Omental fat pad (tissue), 4 donors: ENCODE measurements around the gene MTX1. TPM values are rescaled to one million over a fixed set of nuclear protein-coding genes. Genes with fewer than 3 reads are reported as not detected.
"Not testable (repeated sequence)": the region's sequence is repeated elsewhere in the genome, so short reads cannot be mapped to it uniquely, and the experiment has no call there.

Experiments used
- ATAC-seq: fragments of 150-250 bp; one replicate; pipeline ENCODE4 v1.9.1; 2016; ENCODE audit warnings: mild to moderate bottlenecking, moderate library complexity; ENCODE audit not compliant: low FRiP score
- DNase-seq: peaks from one replicate; pipeline ENCODE4 v3.0.0-alpha.2; 2019; ENCODE audit warnings: low spot score
- CTCF ChIP-seq, 3 donors: fragments of 450-650 bp; IDR thresholded peaks; one replicate each; pipeline ENCODE4 v1.5.1; 2016 to 2017; ENCODE audit warnings: antibody characterized with exemption in 3 of 3, mild to moderate bottlenecking in 3 of 3, moderate library complexity in 2 of 3
- total RNA-seq, 4 donors: library from RNA; depleted of rRNA; stranded (reverse); fragments of >200 nt; gene quantifications; one replicate each; pipeline ENCODE4 v1.1.0, GENCODE V29; 2016

MTX1 gene
- total RNA-seq, 4 donors from 2014 or later, result 38.3 to 52.0 (median 40.8) TPM

- no peak for TF ChIP-seq CTCF (IDR thresholded peaks at IDR 0.05)
- DNase-seq, result no peak
- no peak for ATAC-seq
Observed at GRCh38 chr1:155186067-155186793, 22.3 kb upstream of the MTX1 start.

GRCh38 chr1:155186794-155187455 is 21.6 kb upstream of the MTX1 start:
- no peak for TF ChIP-seq CTCF (IDR thresholded peaks at IDR 0.05)
- DNase-seq (no peak), ATAC-seq (no peak)

DNA sequence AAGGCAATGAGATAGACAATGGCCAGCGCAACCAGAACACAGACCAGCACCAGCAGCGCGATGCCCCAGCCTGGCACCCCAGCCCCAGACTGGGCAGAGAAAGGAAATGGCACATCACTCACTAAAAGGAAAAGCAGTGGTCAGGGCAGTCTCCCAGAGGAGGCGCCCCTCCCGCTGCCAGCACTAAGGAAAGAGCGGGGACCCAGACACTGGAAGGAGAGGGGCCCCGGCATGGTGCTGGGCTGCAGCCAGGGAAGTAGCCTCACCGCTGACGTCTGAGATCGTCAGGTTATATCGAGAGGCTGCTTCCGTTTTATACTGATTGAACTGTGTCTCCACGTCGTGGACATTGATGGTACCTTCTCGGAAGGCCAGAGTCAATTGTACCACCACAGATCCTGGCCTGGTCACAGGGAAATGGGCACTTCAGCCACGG is 21.0 kb upstream of the MTX1 start:
- TF ChIP-seq CTCF (IDR thresholded peaks at IDR 0.05), result no peak
- DNase-seq, result no peak
- no peak for ATAC-seq

GRCh38 chr1:155188268-155188667 is 20.2 kb upstream of the MTX1 start:
- no peak for ATAC-seq
- TF ChIP-seq CTCF (IDR thresholded peaks at IDR 0.05), result no peak
- no peak for DNase-seq

GRCh38 chr1:155189926-155190325 is 18.6 kb upstream of the MTX1 start:
- ATAC-seq, DNase-seq: not testable (repeated sequence)

- no peak for ATAC-seq
- TF ChIP-seq CTCF (IDR thresholded peaks at IDR 0.05), result no peak
- no peak for DNase-seq
Observed at GRCh38 chr1:155191904-155192303, 16.6 kb upstream of the MTX1 start.

GRCh38 chr1:155192346-155193274 is 15.9 kb upstream of the MTX1 start:
- peak; percentile 8 for ATAC-seq
- DNase-seq, result no peak
- no peak for TF ChIP-seq CTCF (IDR thresholded peaks at IDR 0.05)
